Fibroblast of lung (primary cell): ENCODE data around the gene VPS13D. TPM values are rescaled to one million over a fixed set of nuclear protein-coding genes. Genes with fewer than 3 reads are reported as not detected.

ENCODE experiments used
- DNase-seq, 2 donors: peaks; one replicate each; pipeline versions ENCODE4 v3.0.0 to v3.0.0-alpha.2; 2010; ENCODE audit warnings: low read depth in 2 of 2
- H2AFZ ChIP-seq: 2 replicates; pipeline ENCODE4 v1.5.1; 2012; ENCODE audit warnings: low read length, control low read depth, inconsistent platforms
- H3K27ac ChIP-seq: 2 replicates; pipeline ENCODE4 v1.5.1; 2011; ENCODE audit warnings: low read length, control low read depth; ENCODE audit not compliant: insufficient read depth
- H3K27me3 ChIP-seq: 2 replicates; pipeline ENCODE4 v1.5.1; 2011; ENCODE audit warnings: mild to moderate bottlenecking, low read length; ENCODE audit not compliant: control insufficient read depth, insufficient read depth
- H3K36me3 ChIP-seq: 2 replicates; pipeline ENCODE4 v1.5.1; 2011; ENCODE audit warnings: low read length; ENCODE audit not compliant: control insufficient read depth, insufficient read depth
- H3K4me1 ChIP-seq: 2 replicates; pipeline ENCODE4 v1.5.1; 2011; ENCODE audit warnings: low read length; ENCODE audit not compliant: control insufficient read depth, insufficient read depth; ENCODE audit errors: extremely low read depth
- H3K4me2 ChIP-seq: 2 replicates; pipeline ENCODE4 v1.5.1; 2011; ENCODE audit warnings: low read length, control low read depth; ENCODE audit not compliant: insufficient read depth; ENCODE audit errors: extremely low read depth
- H3K4me3 ChIP-seq, 4 experiments: fragments of 200-600 bp in 1 of 4; sonication (generic) in 1 of 4; replicated peaks in 1 of 4; 2 replicates each; pipeline ENCODE4 v1.5.1; 2011 to 2016; ENCODE audit warnings: low read length in 4 of 4, low read depth in 3 of 4, mild to moderate bottlenecking in 3 of 4, control low read depth in 2 of 4, inconsistent platforms in 1 of 4, mixed read lengths in 1 of 4; ENCODE audit not compliant: insufficient read depth in 1 of 4; ENCODE audit errors: control extremely low read depth in 1 of 4
- H3K79me2 ChIP-seq: 2 replicates; pipeline ENCODE4 v1.5.1; 2012; ENCODE audit warnings: mild to moderate bottlenecking, low read length, inconsistent platforms; ENCODE audit not compliant: control insufficient read depth, insufficient read depth
- H3K9ac ChIP-seq: 2 replicates; pipeline ENCODE4 v1.5.1; 2011; ENCODE audit warnings: mild to moderate bottlenecking, low read length, control low read depth; ENCODE audit not compliant: insufficient read depth
- H3K9me3 ChIP-seq: 2 replicates; pipeline ENCODE4 v1.5.1; 2012; ENCODE audit warnings: low read depth, low read length; ENCODE audit not compliant: control insufficient read depth, insufficient read depth
- H4K20me1 ChIP-seq: 2 replicates; pipeline ENCODE4 v1.5.1; 2011; ENCODE audit warnings: low read length; ENCODE audit not compliant: control insufficient read depth, insufficient read depth; ENCODE audit errors: extremely low read depth
- EZH2 ChIP-seq: IDR thresholded peaks from 2 replicates; pipeline ENCODE4 v1.5.1; 2012; ENCODE audit warnings: low read length, control low read depth, mild to moderate bottlenecking; ENCODE audit errors: missing control alignments
- polyA plus RNA-seq, 2 donors: library from polyadenylated mRNA; depleted of rRNA in 1 of 2; stranded (reverse) in 1 of 2; unstranded in 1 of 2; fragments of >200 nt; gene quantifications; 2 replicates each; pipeline ENCODE4 v1.2.1, GENCODE V29; 2011 to 2012; ENCODE audit warnings: missing spikeins in 1 of 2
- total RNA-seq: library from RNA; depleted of rRNA; stranded (reverse); fragments of >200 nt; gene quantifications from 2 replicates; pipeline ENCODE4 v1.2.1, GENCODE V29; 2014
- TF ChIP-seq, protein P1 (sequence below), 2 donors: IDR thresholded peaks in 1 of 2; conservative IDR thresholded peaks in 1 of 2; 1 replicate in 1 of 2; 2 replicates in 1 of 2; pipeline ENCODE4 v1.5.1; 2011 to 2012; ENCODE audit warnings: low read length in 2 of 2, control low read depth in 1 of 2, inconsistent platforms in 1 of 2, low read depth in 1 of 2, mild to moderate bottlenecking in 1 of 2

VPS13D gene
- total and polyA plus RNA-seq, 2 donors (not counting 1 experiment from before 2014, with no cell fraction given), result 14.6 to 40.0 TPM

DNA sequence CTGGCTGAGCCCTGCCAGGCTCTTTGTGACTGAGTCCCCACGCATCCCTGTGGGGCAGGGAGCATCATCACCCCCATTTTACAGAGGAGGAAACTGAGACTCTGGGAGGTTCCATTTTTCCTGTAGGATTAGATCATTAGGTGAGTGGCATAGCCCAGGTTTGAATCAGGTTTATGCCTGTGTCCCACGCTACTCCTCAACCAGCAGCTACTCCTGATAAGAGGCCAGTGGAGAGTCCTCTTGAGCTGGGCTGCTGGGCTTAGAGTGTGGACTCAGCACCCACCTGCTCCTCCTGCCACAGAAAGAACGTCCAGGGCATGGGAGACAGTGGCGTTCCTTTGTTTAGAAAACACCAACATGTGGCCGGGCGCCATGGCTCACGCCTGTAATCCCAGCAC is 32.3 kb upstream of the VPS13D start:
- Histone ChIP-seq H3K79me2 (no peaks in the 10 kb centered on the region), H3K27me3 (no peaks in the 10 kb centered on the region), H3K9ac (no peak overlapping the region), H4K20me1 (no peaks in the 10 kb centered on the region), H3K36me3 (peaks cover 1% of the 10 kb centered on the region), H3K4me2 (no peak overlapping the region), H2AFZ (no peak overlapping the region), H3K9me3 (no peaks in the 10 kb centered on the region), H3K4me3 (no peak overlapping the region), H3K4me1 (no peaks in the 10 kb centered on the region), H3K27ac (no peak overlapping the region)
- TF ChIP-seq EZH2, result no peak
- TF ChIP-seq, protein P1, sequence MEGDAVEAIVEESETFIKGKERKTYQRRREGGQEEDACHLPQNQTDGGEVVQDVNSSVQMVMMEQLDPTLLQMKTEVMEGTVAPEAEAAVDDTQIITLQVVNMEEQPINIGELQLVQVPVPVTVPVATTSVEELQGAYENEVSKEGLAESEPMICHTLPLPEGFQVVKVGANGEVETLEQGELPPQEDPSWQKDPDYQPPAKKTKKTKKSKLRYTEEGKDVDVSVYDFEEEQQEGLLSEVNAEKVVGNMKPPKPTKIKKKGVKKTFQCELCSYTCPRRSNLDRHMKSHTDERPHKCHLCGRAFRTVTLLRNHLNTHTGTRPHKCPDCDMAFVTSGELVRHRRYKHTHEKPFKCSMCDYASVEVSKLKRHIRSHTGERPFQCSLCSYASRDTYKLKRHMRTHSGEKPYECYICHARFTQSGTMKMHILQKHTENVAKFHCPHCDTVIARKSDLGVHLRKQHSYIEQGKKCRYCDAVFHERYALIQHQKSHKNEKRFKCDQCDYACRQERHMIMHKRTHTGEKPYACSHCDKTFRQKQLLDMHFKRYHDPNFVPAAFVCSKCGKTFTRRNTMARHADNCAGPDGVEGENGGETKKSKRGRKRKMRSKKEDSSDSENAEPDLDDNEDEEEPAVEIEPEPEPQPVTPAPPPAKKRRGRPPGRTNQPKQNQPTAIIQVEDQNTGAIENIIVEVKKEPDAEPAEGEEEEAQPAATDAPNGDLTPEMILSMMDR (conservative IDR thresholded peaks at IDR 0.05 in 1 of 2, IDR thresholded peaks at IDR 0.05 in 1 of 2; ENCODE audit: low read depth in 1 of 2, low read length in 2 of 2), result no peak
- no peak for DNase-seq

GRCh38 chr1:12200208-12200607 is 29.6 kb upstream of the VPS13D start:
- DNase-seq, result no peak
- Histone ChIP-seq H3K36me3 (peaks cover 3% of the 10 kb centered on the region), H4K20me1 (no peaks in the 10 kb centered on the region), H3K27me3 (no peaks in the 10 kb centered on the region), H3K4me2 (no peak overlapping the region), H3K27ac (no peak overlapping the region), H3K9ac (no peak overlapping the region), H3K79me2 (no peaks in the 10 kb centered on the region), H2AFZ (no peak overlapping the region), H3K9me3 (no peaks in the 10 kb centered on the region), H3K4me3 (no peak overlapping the region), H3K4me1 (no peaks in the 10 kb centered on the region)
- no peak for TF ChIP-seq EZH2
- TF ChIP-seq, protein P1 (conservative IDR thresholded peaks at IDR 0.05 in 1 of 2, IDR thresholded peaks at IDR 0.05 in 1 of 2; ENCODE audit: low read depth in 1 of 2, low read length in 2 of 2), result no peak

- H3K4me1 ChIP-seq, result no peaks in the 10 kb centered on the region
- H3K27ac ChIP-seq, result no peak overlapping the region
- H3K79me2 ChIP-seq, result no peaks in the 10 kb centered on the region
- TF ChIP-seq EZH2, result no peak
- TF ChIP-seq, protein P1 (conservative IDR thresholded peaks at IDR 0.05 in 1 of 2, IDR thresholded peaks at IDR 0.05 in 1 of 2; ENCODE audit: low read depth in 1 of 2, low read length in 2 of 2), result no peak
- H3K9ac ChIP-seq, result no peak overlapping the region
- peaks cover 3% of the 10 kb centered on the region for H3K36me3 ChIP-seq
- no peak overlapping the region for H3K4me3 ChIP-seq
- H3K4me2 ChIP-seq, result no peak overlapping the region
- H4K20me1 ChIP-seq, result no peaks in the 10 kb centered on the region
- DNase-seq, result no peak
- H2AFZ ChIP-seq, result no peak overlapping the region
- H3K9me3 ChIP-seq, result no peaks in the 10 kb centered on the region
- H3K27me3 ChIP-seq, result no peaks in the 10 kb centered on the region
Measured at GRCh38 chr1:12201352-12202189, 28.3 kb upstream of the VPS13D start.
